WTC11 (cell line): ENCODE results near the gene ISCA2. TPM values are rescaled to one million over a fixed set of nuclear protein-coding genes. Genes with fewer than 3 reads are reported as not detected.

Experiments used
- ATAC-seq: fragments of 200-7000 bp; cut with Tn5 transposase; 2 replicates; pipeline ENCODE4 v1.10.0; 2021; ENCODE audit warnings: mild to moderate bottlenecking, moderate library complexity
- CTCF ChIA-PET: fragments of 300-600 bp; sonication (Branson Sonifier 250); formaldehyde crosslinking; loops from one replicate; lab custom pipeline; 2021; ENCODE audit warnings: antibody characterized with exemption; lab: Charles Lee
- POLR2A ChIA-PET: fragments of 350-600 bp; sonication (Branson Sonifier 250); formaldehyde crosslinking; loops from one replicate; lab custom pipeline; 2021; ENCODE audit warnings: antibody characterized with exemption; lab: Charles Lee
- DNase-seq: peaks from one replicate; pipeline ENCODE4 v3.0.0; 2021; ENCODE audit warnings: low spot score
- H3K27ac Mint-ChIP-seq: 2 replicates; pipeline ENCODE4 v1.8.0; 2021; ENCODE audit warnings: mixed read lengths
- H3K27me3 Mint-ChIP-seq: 2 replicates; pipeline ENCODE4 v1.8.0; 2021; ENCODE audit warnings: low read depth, mild to moderate bottlenecking, moderate library complexity, mixed read lengths
- H3K36me3 Mint-ChIP-seq: 2 replicates; pipeline ENCODE4 v1.8.0; 2021; ENCODE audit warnings: mixed read lengths
- H3K4me1 Mint-ChIP-seq: 2 replicates; pipeline ENCODE4 v1.8.0; 2022; ENCODE audit warnings: mixed read lengths
- H3K4me3 Mint-ChIP-seq: 2 replicates; pipeline ENCODE4 v1.8.0; 2021; ENCODE audit warnings: mild to moderate bottlenecking, moderate library complexity, mixed read lengths
- H3K9me3 Mint-ChIP-seq: 2 replicates; pipeline ENCODE4 v1.8.0; 2021; ENCODE audit warnings: mixed read lengths
- ATF2 ChIP-seq: sonication (generic); formaldehyde crosslinking; IDR thresholded peaks from 2 replicates; pipeline ENCODE4 v1.8.1; 2022; ENCODE audit warnings: low read depth, missing genetic modification reagents, borderline replicate concordance
- CTCF ChIP-seq: fragments of 200-600 bp; IDR thresholded peaks from 2 replicates; pipeline ENCODE4 v1.8.0; 2022; ENCODE audit warnings: antibody characterized with exemption
- FOXJ3 ChIP-seq: sonication (generic); formaldehyde crosslinking; IDR thresholded peaks from 2 replicates; pipeline ENCODE4 v1.9.0; 2021; ENCODE audit warnings: missing genetic modification reagents, mild to moderate bottlenecking, borderline replicate concordance
- FOXK1 ChIP-seq: sonication (generic); formaldehyde crosslinking; IDR thresholded peaks from 2 replicates; pipeline ENCODE4 v1.8.0; 2022; ENCODE audit warnings: mild to moderate bottlenecking, moderate library complexity, missing genetic modification reagents
- FOXP1 ChIP-seq: sonication (generic); formaldehyde crosslinking; IDR thresholded peaks from 2 replicates; pipeline ENCODE4 v1.8.0; 2022; ENCODE audit warnings: missing genetic modification reagents, mild to moderate bottlenecking, moderate library complexity, borderline replicate concordance
- HMGA2 ChIP-seq: fragments of 250-450 bp; sonication (Bioruptor Pico); IDR thresholded peaks from 2 replicates; pipeline ENCODE4 v1.4.0; 2021; ENCODE audit warnings: mild to moderate bottlenecking, moderate library complexity
- IRF1 ChIP-seq: sonication (generic); formaldehyde crosslinking; IDR thresholded peaks from 2 replicates; pipeline ENCODE4 v1.8.0; 2023; ENCODE audit warnings: missing genetic modification reagents
- KAT7 ChIP-seq: sonication (generic); formaldehyde crosslinking; IDR thresholded peaks from 2 replicates; pipeline ENCODE4 v1.8.1; 2023; ENCODE audit warnings: missing genetic modification reagents, mild to moderate bottlenecking, borderline replicate concordance
- MLX ChIP-seq: sonication (generic); formaldehyde crosslinking; IDR thresholded peaks from 2 replicates; pipeline ENCODE4 v1.8.1; 2023; ENCODE audit warnings: mild to moderate bottlenecking, missing genetic modification reagents, moderate library complexity
- MXD4 ChIP-seq: fragments of 250-450 bp; sonication (Bioruptor Pico); IDR thresholded peaks from 2 replicates; pipeline ENCODE4 v1.8.0; 2021; ENCODE audit warnings: mild to moderate bottlenecking, moderate library complexity, borderline replicate concordance
- ZNF416 ChIP-seq: fragments of 250-450 bp; sonication (Bioruptor Pico); IDR thresholded peaks from 2 replicates; pipeline ENCODE4 v1.9.0; 2021; ENCODE audit warnings: mild to moderate bottlenecking, inconsistent platforms
- ZNF532 ChIP-seq: fragments of 250-450 bp; sonication (Bioruptor Pico); IDR thresholded peaks from 2 replicates; pipeline ENCODE4 v1.9.0; 2021; ENCODE audit warnings: mild to moderate bottlenecking, borderline replicate concordance
- total RNA-seq: library from RNA; stranded (reverse); gene quantifications from 3 replicates; pipeline ENCODE4 v1.2.3, GENCODE V29; 2021

The ISCA2 gene
- total RNA-seq, 1 experiment from 2014 or later = 50.1 TPM

- CTCF ChIA-PET = interaction anchor here (1.0 to 3.3 kb wide), 10 partner anchors 11 to 180 kb away, joined by 3 to 11 read pairs (median 5); partner anchors contain the start of gene ABCD4
Measured at GRCh38 chr14:74456684-74457564, 36.6 kb upstream of the ISCA2 start.

More at GRCh38 chr14:74456684-74457564, 36.6 kb upstream of the ISCA2 start:
- Mint-ChIP-seq H3K4me1 (peaks cover 3% of the 10 kb centered on the region), H3K9me3 (peaks cover 30% of the 10 kb centered on the region), H3K36me3 (peaks cover 23% of the 10 kb centered on the region), H3K4me3 (no peak overlapping the region), H3K27me3 (peaks cover 4% of the 10 kb centered on the region; the same call in 1 of the 2 replicates), H3K27ac (no peak overlapping the region)
- TF ChIP-seq HMGA2 = no peak
- no peak for TF ChIP-seq FOXK1 (CRISPR knock-in tag)
- TF ChIP-seq ZNF532 = no peak
- TF ChIP-seq MXD4 (CRISPR knock-in tag) = no peak
- TF ChIP-seq FOXP1 (CRISPR knock-in tag) = no peak
- no peak for TF ChIP-seq FOXJ3 (CRISPR knock-in tag)
- no peak for TF ChIP-seq KAT7 (CRISPR knock-in tag)
- no peak for TF ChIP-seq MLX
- no peak for TF ChIP-seq IRF1 (CRISPR knock-in tag)
- TF ChIP-seq ATF2 = no peak
- no peak for TF ChIP-seq CTCF
- TF ChIP-seq ZNF416 = no peak
- peak; percentile 18 for DNase-seq
- ATAC-seq = peak; percentile 21; the same call in 1 of the 2 replicates
- POLR2A ChIA-PET = no interaction called here
